CD4-positive, alpha-beta T cell treated with Interleukin-4 for 4 hours (primary cell): ENCODE measurements around the gene ASB16.

ENCODE experiments used
- DNase-seq: peaks from one replicate; pipeline ENCODE4 v3.0.0-alpha.2; 2020

ASB16 gene

GRCh38 chr17:44211281-44212265 lies 41.1 kb downstream of the ASB16 start:
- no peak for DNase-seq

- DNase-seq: no peak
These were observed 42.3 kb downstream of the ASB16 start for GRCh38 chr17:44212507-44213402.

- DNase-seq: no peak
These were observed 43.1 kb downstream of the ASB16 start for GRCh38 chr17:44213403-44214229.

- DNase-seq: no peak
These were observed 43.7 kb downstream of the ASB16 start for GRCh38 chr17:44214230-44214494.

GRCh38 chr17:44214896-44215295 lies 44.4 kb downstream of the ASB16 start:
- DNase-seq: no peak

- peak; percentile 48 for DNase-seq
These were observed 45.7 kb downstream of the ASB16 start for GRCh38 chr17:44216173-44216572.

GRCh38 chr17:44216694-44217093 lies 46.2 kb downstream of the ASB16 start:
- DNase-seq: no peak

- no peak for DNase-seq
These were observed 47.3 kb downstream of the ASB16 start for GRCh38 chr17:44217738-44218343.

GRCh38 chr17:44218344-44219107 lies 48.0 kb downstream of the ASB16 start:
- DNase-seq: peak; percentile 90

GRCh38 chr17:44219108-44219615 lies 48.7 kb downstream of the ASB16 start:
- DNase-seq: peak; percentile 49

- peak; percentile 77 for DNase-seq
These were observed 49.2 kb downstream of the ASB16 start, which contains the start of gene UBTF for GRCh38 chr17:44219616-44220212. Gene UBTF, minus strand, starts transcription at chr17:44219675. Its CDS starts 1,446 bp downstream, at chr17:44218229.

GRCh38 chr17:44220213-44221083 lies 49.9 kb downstream of the ASB16 start:
- peak; percentile 40 for DNase-seq

- peak; percentile 52 for DNase-seq
These were observed 50.8 kb downstream of the ASB16 start for GRCh38 chr17:44221084-44221861.

- no peak for DNase-seq
These were observed 51.3 kb downstream of the ASB16 start for GRCh38 chr17:44221862-44222111.

GRCh38 chr17:44222112-44222869 lies 51.8 kb downstream of the ASB16 start:
- peak; percentile 47 for DNase-seq

- DNase-seq: no peak
These were observed 53.1 kb downstream of the ASB16 start for GRCh38 chr17:44223541-44224071.
